HCT116 (cell line): ENCODE measurements around the gene ANO10. TPM values are rescaled to one million over a fixed set of nuclear protein-coding genes. Genes with fewer than 3 reads are reported as not detected.

Experiments
- ATAC-seq: fragments of 200-7000 bp; cut with Tn5 transposase; 2 replicates; pipeline ENCODE4 v1.9.1; 2020; ENCODE audit warnings: mild to moderate bottlenecking, moderate library complexity
- BruUV-seq: library from RNA; stranded (reverse); fragments of 400-500 nt; replicated peaks from 2 replicates; lab custom pipeline; 2021; lab: Mats Ljungman, UMichigan
- CTCF ChIA-PET: fragments of 300-600 bp; sonication (Branson Sonifier 250); formaldehyde crosslinking; loops from one replicate; lab custom pipeline; 2021; ENCODE audit warnings: antibody characterized with exemption; lab: Charles Lee
- POLR2A ChIA-PET: fragments of 300-600, 350-600 bp; sonication (Branson Sonifier 250); formaldehyde crosslinking; loops from one replicate; lab custom pipeline; 2021; ENCODE audit warnings: antibody characterized with exemption; lab: Charles Lee
- RAD21 ChIA-PET, 2 experiments: fragments of 300-600 bp; sonication (Branson Sonifier 250); formaldehyde crosslinking; loops; one replicate each; lab custom pipeline; 2023; ENCODE audit warnings: low total read pairs in 2 of 2; ENCODE audit not compliant: uncharacterized antibody in 2 of 2, unreplicated experiment in 2 of 2, low non-redundant PET in 1 of 2; lab: Charles Lee
- DNase-seq: peaks from one replicate; pipeline ENCODE4 v3.0.0-alpha.2; 2010; ENCODE audit warnings: low read depth, low spot score
- H2AFZ ChIP-seq: fragments of 200-600 bp; shearing (Covaris generic), sonication (generic); 2 replicates; pipeline ENCODE4 v1.6.1; 2017; ENCODE audit warnings: low read depth, mixed run types, mixed read lengths, antibody characterized with exemption, low read length; ENCODE audit not compliant: poor library complexity, severe bottlenecking
- H3K27ac ChIP-seq: 2 replicates; pipeline ENCODE4 v1.5.1; 2012; ENCODE audit warnings: low read depth, low read length
- H3K27me3 ChIP-seq: fragments of 200-600 bp; sonication (generic); 2 replicates; pipeline ENCODE4 v1.6.1; 2016; ENCODE audit warnings: mixed run types, low read length, mixed read lengths; ENCODE audit not compliant: insufficient read depth
- H3K36me3 ChIP-seq, 2 experiments: fragments of 200-500 bp in 1 of 2; fragments of 200-600 bp in 1 of 2; sonication (Bioruptor generic) in 1 of 2; sonication (generic) in 1 of 2; 2 replicates each; pipeline versions ENCODE4 v1.5.1 to v1.6.1; 2014 to 2016; ENCODE audit warnings: low read length in 2 of 2, inconsistent platforms in 1 of 2, mixed read lengths in 1 of 2, mixed run types in 1 of 2; ENCODE audit not compliant: insufficient read depth in 2 of 2, control insufficient read depth in 1 of 2
- H3K4me1 ChIP-seq, 2 experiments: fragments of 200-600 bp in 1 of 2; sonication (generic) in 1 of 2; 2 replicates each; pipeline versions ENCODE4 v1.5.1 to v1.6.1; 2012 to 2017; ENCODE audit warnings: low read length in 2 of 2, inconsistent platforms in 1 of 2, mild to moderate bottlenecking in 1 of 2, mixed read lengths in 1 of 2, mixed run types in 1 of 2, moderate library complexity in 1 of 2; ENCODE audit not compliant: insufficient read depth in 2 of 2, control insufficient read depth in 1 of 2
- H3K4me2 ChIP-seq: fragments of 200-600 bp; sonication (generic); 2 replicates; pipeline ENCODE4 v1.6.1; 2017; ENCODE audit warnings: mixed run types, low read length, mixed read lengths
- H3K4me3 ChIP-seq, 2 experiments: fragments of 200-600 bp in 1 of 2; sonication (generic) in 1 of 2; replicated peaks in 1 of 2; 2 replicates each; pipeline ENCODE4 v1.5.1; 2011 to 2016; ENCODE audit warnings: low read length in 2 of 2, control low read depth in 1 of 2, low read depth in 1 of 2, mild to moderate bottlenecking in 1 of 2, mixed read lengths in 1 of 2, mixed run types in 1 of 2
- H3K79me2 ChIP-seq: fragments of 200-600 bp; sonication (generic); 2 replicates; pipeline ENCODE4 v1.6.1; 2017; ENCODE audit warnings: mild to moderate bottlenecking, mixed run types, low read length, moderate library complexity, mixed read lengths; ENCODE audit not compliant: insufficient read depth
- H3K9ac ChIP-seq: fragments of 200-600 bp; sonication (generic); 2 replicates; pipeline ENCODE4 v1.6.1; 2016; ENCODE audit warnings: low read length, mixed read lengths
- H3K9me2 ChIP-seq: fragments of 200-600 bp; sonication (generic), shearing (Covaris generic); 2 replicates; pipeline ENCODE4 v1.6.1; 2017; ENCODE audit warnings: mixed run types, mild to moderate bottlenecking, moderate library complexity; ENCODE audit not compliant: insufficient read depth
- H3K9me3 ChIP-seq, 2 experiments: fragments of 200-500 bp in 1 of 2; fragments of 200-600 bp in 1 of 2; sonication (Bioruptor generic) in 1 of 2; sonication (generic) in 1 of 2; 2 replicates each; pipeline ENCODE4 v1.6.1; 2014 to 2017; ENCODE audit warnings: low read length in 2 of 2, mixed read lengths in 2 of 2, inconsistent platforms in 1 of 2, low read depth in 1 of 2, mild to moderate bottlenecking in 1 of 2, mixed run types in 1 of 2, moderate library complexity in 1 of 2; ENCODE audit not compliant: control insufficient read depth in 1 of 2, insufficient read depth in 1 of 2
- H4K20me1 ChIP-seq: fragments of 200-600 bp; sonication (generic), shearing (Covaris generic); 2 replicates; pipeline ENCODE4 v1.6.1; 2017; ENCODE audit warnings: mixed run types, mild to moderate bottlenecking, moderate library complexity; ENCODE audit not compliant: insufficient read depth
- CBX3 ChIP-seq: IDR thresholded peaks from 2 replicates; pipeline ENCODE4 v1.6.1; 2012; ENCODE audit warnings: low read depth
- CEBPB ChIP-seq: IDR thresholded peaks from 2 replicates; pipeline ENCODE4 v1.6.1; 2012; ENCODE audit warnings: low read depth
- CTCF ChIP-seq, 3 experiments: fragments of 200-600 bp in 1 of 3; sonication (generic) in 1 of 3; IDR thresholded peaks in 2 of 3; conservative IDR thresholded peaks in 1 of 3; 2 replicates each; pipeline ENCODE4 v1.5.1; 2012 to 2017; ENCODE audit warnings: low read depth in 2 of 3, low read length in 2 of 3, antibody characterized with exemption in 1 of 3, borderline replicate concordance in 1 of 3, control low read depth in 1 of 3, mild to moderate bottlenecking in 1 of 3, mixed read lengths in 1 of 3, mixed run types in 1 of 3, moderate library complexity in 1 of 3; ENCODE audit not compliant: insufficient read depth in 1 of 3
- EGR1 ChIP-seq: IDR thresholded peaks from 2 replicates; pipeline ENCODE4 v1.6.1; 2012; ENCODE audit warnings: low read depth
- EZH2 ChIP-seq: fragments of 200-600 bp; sonication (generic); IDR thresholded peaks from 2 replicates; pipeline ENCODE4 v1.6.1; 2017; ENCODE audit warnings: antibody characterized with exemption, mixed run types
- POLR2AphosphoS5 ChIP-seq: IDR thresholded peaks from 2 replicates; pipeline ENCODE4 v1.6.1; 2011; ENCODE audit warnings: mild to moderate bottlenecking, low read depth, low read length, moderate library complexity
- RAD21 ChIP-seq: IDR thresholded peaks from 2 replicates; pipeline ENCODE4 v1.6.1; 2012; ENCODE audit warnings: low read depth, mild to moderate bottlenecking
- SRF ChIP-seq: IDR thresholded peaks from 2 replicates; pipeline ENCODE4 v1.6.1; 2012; ENCODE audit warnings: low read depth
- TCF7L2 ChIP-seq: IDR thresholded peaks from 2 replicates; pipeline ENCODE4 v1.7.0; 2011; ENCODE audit warnings: borderline replicate concordance, inconsistent platforms; ENCODE audit not compliant: insufficient read depth, insufficient read length; ENCODE audit errors: extremely low read depth
- ZNF274 ChIP-seq: fragments of 200-500 bp; sonication (Bioruptor generic); IDR thresholded peaks from 2 replicates; pipeline ENCODE4 v1.6.1; 2014; ENCODE audit warnings: mild to moderate bottlenecking, low read depth, low read length, inconsistent platforms
- intact Hi-C: fragments of 100-400 bp; cut with micrococcal nuclease; formaldehyde crosslinking; loops from 2 replicates; pipeline ENCODE4 v1.10.0; 2022
- total RNA-seq: library from RNA; stranded (reverse); gene quantifications from one replicate; pipeline ENCODE4 v1.2.1, GENCODE V29; 2021; ENCODE audit not compliant: unreplicated experiment

Gene ANO10
- total RNA-seq, 1 experiment from 2014 or later: 13.3 TPM

DNA sequence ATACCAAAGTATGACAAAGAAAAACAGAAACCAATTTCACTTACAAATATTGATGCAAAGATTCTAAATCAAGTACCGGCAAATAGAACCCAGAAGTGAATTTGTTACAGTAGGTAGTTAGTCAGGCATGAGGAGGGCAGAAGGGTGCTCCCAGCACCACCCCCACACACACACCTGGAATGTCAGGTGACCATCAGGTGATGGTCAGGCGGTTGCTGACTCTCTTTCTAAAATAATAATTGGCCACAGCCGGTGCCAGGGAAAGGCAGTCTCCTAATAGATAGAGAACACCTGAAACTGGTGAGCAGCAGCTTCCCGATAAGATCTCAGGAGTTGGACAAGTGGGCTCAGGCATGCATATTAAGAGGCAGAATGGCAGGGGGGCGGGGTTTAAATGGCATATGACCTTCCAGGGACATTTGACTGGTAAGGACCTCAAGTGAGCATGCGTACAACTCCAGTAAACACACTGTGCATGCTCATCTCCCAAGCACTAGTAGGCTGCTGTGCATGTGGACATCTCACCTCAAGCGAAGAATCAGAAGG, 131.1 kb downstream of the ANO10 start:
- POLR2A ChIA-PET: no interaction called here
- no peak overlapping the region for H3K9ac ChIP-seq
- TF ChIP-seq CEBPB (no peak), RAD21 (no peak), POLR2AphosphoS5 (no peak), EGR1 (no peak), SRF (no peak), CTCF (IDR thresholded peaks at IDR 0.05 in 2 of 3, conservative IDR thresholded peaks at IDR 0.05 in 1 of 3; ENCODE audit: borderline replicate concordance in 1 of 3, insufficient read depth in 1 of 3, low read depth in 2 of 3, low read length in 2 of 3) (no peak), CBX3 (no peak), ZNF274 (no peak), EZH2 (no peak), TCF7L2 (no peak)
- no peak overlapping the region for H3K27ac ChIP-seq
- H2AFZ ChIP-seq: no peak overlapping the region
- H3K4me1 ChIP-seq: 0 out of 4 replicates have a peak, but pooled peaks cover 0 to 2% of the 10 kb centered on the region in 2 experiments
- H4K20me1 ChIP-seq: no peaks in the 10 kb centered on the region; the same call in 1 of the 2 replicates
- BruUV-seq: no TSS peak
- no peaks in the 10 kb centered on the region for H3K9me3 ChIP-seq
- intact Hi-C loops: no loop called here
- H3K4me3 ChIP-seq: no peak overlapping the region
- RAD21 ChIA-PET: no interaction called here
- no peaks in the 10 kb centered on the region for H3K36me3 ChIP-seq
- H3K9me2 ChIP-seq: no peaks in the 10 kb centered on the region
- H3K4me2 ChIP-seq: no peak overlapping the region
- no peak for ATAC-seq
- no peaks in the 10 kb centered on the region for H3K79me2 ChIP-seq
- H3K27me3 ChIP-seq: no peaks in the 10 kb centered on the region
- DNase-seq: no peak
- CTCF ChIA-PET: no interaction called here
